22Rv1 (cell line): Measurements from ENCODE around the gene KLRD1.
"Not testable (repeated sequence)": the region's sequence is repeated elsewhere in the genome, so short reads cannot be mapped to it uniquely, and the experiment has no call there.

Experiments used
- CTCF ChIP-seq: fragments of 450-650 bp; IDR thresholded peaks from 2 replicates; pipeline ENCODE4 v1.5.1; 2017; ENCODE audit warnings: mild to moderate bottlenecking
- ZFX ChIP-seq: fragments of 450-650 bp; IDR thresholded peaks from 2 replicates; pipeline ENCODE4 v1.6.1; 2017; ENCODE audit warnings: antibody characterized with exemption, borderline replicate concordance

GRCh38 chr12:10328691-10329090 is 21.0 kb downstream of the KLRD1 start:
- not testable (repeated sequence) for TF ChIP-seq CTCF, ZFX
